ENCODE results near the gene THEMIS.
"Not testable (repeated sequence)": the region's sequence is repeated elsewhere in the genome, so short reads cannot be mapped to it uniquely, and the experiment has no call there.

Gene THEMIS

GRCh38 chr6:127710668-127711067 lies 190.2 kb downstream of the THEMIS start:
- DNase-seq, result no peak

DNA sequence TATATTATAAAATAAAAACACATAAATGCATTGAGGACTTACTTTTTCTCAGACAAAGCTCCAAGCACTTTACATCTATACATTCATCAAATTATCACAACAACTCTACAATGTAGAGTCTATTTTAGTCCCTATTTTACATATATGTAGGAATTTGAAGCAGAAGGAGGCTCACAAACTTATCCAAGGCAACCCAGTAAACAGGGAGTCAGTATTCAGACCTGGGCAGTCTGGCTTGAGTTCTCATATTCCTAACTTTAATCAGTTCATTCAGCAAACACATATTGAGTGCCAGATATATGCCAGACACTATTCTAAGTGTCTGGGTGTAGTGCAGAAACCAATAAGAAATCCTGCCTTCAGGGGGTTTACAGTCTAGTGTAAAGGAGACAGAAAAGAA lies 194.6 kb downstream of the THEMIS start:
- no peak for DNase-seq

- DNase-seq, result no peak
Observed at GRCh38 chr6:127695108-127695507, 205.8 kb downstream of the THEMIS start.

- no peak for DNase-seq
Observed at GRCh38 chr6:127691146-127691545, 209.7 kb downstream of the THEMIS start.

DNA sequence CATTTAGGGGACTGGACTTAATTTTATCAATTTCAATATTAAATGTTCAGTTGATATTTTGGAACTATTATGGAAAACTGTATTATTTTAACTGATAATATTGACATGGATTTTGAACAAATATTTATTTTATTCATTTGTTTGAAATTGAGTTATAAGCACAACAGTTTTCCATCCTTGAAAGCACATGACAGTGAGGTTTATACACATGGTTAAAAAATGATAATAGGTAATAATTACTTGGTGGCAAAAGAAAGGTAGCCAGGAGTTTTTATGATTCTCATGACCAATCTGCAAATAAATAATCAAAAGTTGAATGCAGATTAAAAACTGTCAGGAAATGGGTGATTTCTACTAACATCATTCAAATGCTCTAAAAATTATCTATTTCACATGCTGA lies 210.3 kb downstream of the THEMIS start:
- no peak for DNase-seq

DNA sequence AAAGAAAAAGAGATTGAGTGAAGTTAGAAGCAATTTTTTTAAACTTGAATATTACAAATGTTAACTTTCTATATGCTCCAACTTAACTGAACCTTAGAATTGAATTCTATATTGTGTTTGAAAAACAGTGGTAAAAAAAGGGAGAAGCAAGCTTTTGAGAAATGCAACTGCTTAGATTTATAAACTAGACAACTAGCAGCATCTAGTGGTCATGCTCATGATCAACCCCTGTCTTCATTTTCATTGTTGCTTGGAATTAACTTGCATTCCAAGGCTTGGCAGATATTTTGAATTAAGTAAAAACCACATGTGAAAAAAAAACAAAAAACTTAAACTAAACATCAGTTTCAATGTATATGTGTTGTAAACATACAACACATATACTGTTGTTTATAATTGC lies 210.8 kb downstream of the THEMIS start:
- DNase-seq, result peak; percentile 21

GRCh38 chr6:127687490-127687889 lies 213.4 kb downstream of the THEMIS start:
- DNase-seq, result not testable (repeated sequence)

DNA sequence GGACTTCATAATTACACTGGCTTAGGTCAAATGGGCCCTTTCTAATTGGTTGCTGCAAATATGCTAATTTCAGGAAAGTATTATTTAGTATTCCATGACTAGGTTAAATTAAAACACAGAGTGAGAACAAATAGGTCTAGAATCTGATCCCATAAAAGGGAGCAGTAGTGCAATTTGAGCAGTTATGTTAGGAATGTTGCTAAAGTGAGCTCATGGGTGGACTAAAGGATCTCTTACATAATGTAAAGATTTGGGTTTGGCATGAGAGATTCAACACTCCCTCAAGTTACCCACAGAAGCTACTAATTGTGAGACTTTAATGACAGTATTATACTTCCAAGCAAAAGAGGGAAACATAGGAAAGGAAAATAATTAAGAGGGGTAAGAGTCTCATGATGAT lies 214.8 kb downstream of the THEMIS start:
- DNase-seq, result no peak

- DNase-seq, result no peak
Observed at GRCh38 chr6:127684501-127684900, 216.4 kb downstream of the THEMIS start.
